H1 (cell line): Measurements from ENCODE around the gene CKLF. TPM values are rescaled to one million over a fixed set of nuclear protein-coding genes. Genes with fewer than 3 reads are reported as not detected.

Source experiments
- CTCF ChIA-PET: fragments of 300-600 bp; sonication (Branson Sonifier 250); formaldehyde crosslinking; loops from one replicate; lab custom pipeline; 2021; ENCODE audit not compliant: partially characterized antibody; lab: Charles Lee
- POLR2A ChIA-PET: fragments of 300-600 bp; sonication (Branson Sonifier 250); formaldehyde crosslinking; loops from one replicate; lab custom pipeline; 2021; ENCODE audit warnings: inconsistent platforms; ENCODE audit not compliant: partially characterized antibody; lab: Charles Lee
- DNase-seq, 2 experiments: peaks; one replicate each; pipeline versions ENCODE4 v3.0.0 to v3.0.0-alpha.2; 2010 to 2022; ENCODE audit warnings: low spot score in 2 of 2, low read depth in 1 of 2, mixed read lengths in 1 of 2
- FAIRE-seq: peaks from 2 replicates; lab custom pipeline; 2011; peaks lifted over from hg19 to GRCh38; lab: Jason Lieb, UNC
- H2AFZ ChIP-seq: 2 replicates; pipeline ENCODE4 v1.8.1; 2012; ENCODE audit warnings: low read length, inconsistent platforms
- H2AK5ac ChIP-seq: 2 replicates; pipeline ENCODE4 v1.6.1; 2013; ENCODE audit warnings: low read depth, low read length
- H2BK120ac ChIP-seq: replicated peaks from 2 replicates; pipeline ENCODE3; 2013; ENCODE audit warnings: low read depth, low read length, inconsistent platforms
- H2BK12ac ChIP-seq: 2 replicates; pipeline ENCODE4 v1.6.1; 2013; ENCODE audit warnings: low read depth, low read length
- H2BK15ac ChIP-seq: 2 replicates; pipeline ENCODE4 v1.6.1; 2013; ENCODE audit warnings: low read length
- H2BK20ac ChIP-seq: 2 replicates; pipeline ENCODE4 v1.6.1; 2013; ENCODE audit warnings: low read length
- H2BK5ac ChIP-seq: 2 replicates; pipeline ENCODE4 v1.6.1; 2013; ENCODE audit warnings: low read depth, low read length
- H3K14ac ChIP-seq: 2 replicates; pipeline ENCODE4 v1.6.1; 2013; ENCODE audit warnings: inconsistent platforms; ENCODE audit not compliant: insufficient read length
- H3K18ac ChIP-seq: 2 replicates; pipeline ENCODE4 v1.6.1; 2013; ENCODE audit warnings: low read length; ENCODE audit errors: extremely low read depth
- H3K23ac ChIP-seq: 2 replicates; pipeline ENCODE4 v1.6.1; 2013; ENCODE audit warnings: inconsistent platforms; ENCODE audit not compliant: insufficient read length
- H3K23me2 ChIP-seq: 2 replicates; pipeline ENCODE4 v1.6.1; 2013; ENCODE audit warnings: low read depth, low read length
- H3K27ac ChIP-seq: 2 replicates; pipeline ENCODE4 v1.6.1; 2011; ENCODE audit warnings: low read depth, low read length, inconsistent platforms
- H3K27me3 ChIP-seq, 4 experiments: replicated peaks in 1 of 4; 1 replicate in 1 of 4; 2 replicates in 3 of 4; pipeline versions ENCODE4 v1.6.1 to v1.8.1; 2011 to 2013; ENCODE audit warnings: low read length in 3 of 4, mild to moderate bottlenecking in 3 of 4, inconsistent platforms in 2 of 4, mixed read lengths in 2 of 4, moderate library complexity in 1 of 4; ENCODE audit not compliant: control insufficient read depth in 3 of 4, insufficient read depth in 3 of 4; ENCODE audit errors: extremely low read depth in 1 of 4
- H3K36me3 ChIP-seq, 4 experiments: 2 replicates each; pipeline versions ENCODE4 v1.6.1 to v1.8.1; 2011 to 2013; ENCODE audit warnings: mild to moderate bottlenecking in 4 of 4, low read length in 3 of 4, moderate library complexity in 2 of 4, control low read depth in 1 of 4, inconsistent platforms in 1 of 4; ENCODE audit not compliant: insufficient read depth in 4 of 4, control insufficient read depth in 2 of 4
- H3K4ac ChIP-seq: replicated peaks from 2 replicates; pipeline ENCODE3; 2013; ENCODE audit warnings: low read length, low read depth, mixed read lengths, inconsistent platforms; ENCODE audit not compliant: insufficient read length
- H3K4me1 ChIP-seq, 4 experiments: replicated peaks in 1 of 4; 1 replicate in 1 of 4; 2 replicates in 3 of 4; pipeline versions ENCODE4 v1.6.1 to v1.8.1; 2011 to 2013; ENCODE audit warnings: low read length in 3 of 4, inconsistent platforms in 2 of 4, mixed read lengths in 1 of 4; ENCODE audit not compliant: insufficient read depth in 4 of 4, control insufficient read depth in 3 of 4
- H3K4me2 ChIP-seq, 2 experiments: 2 replicates each; pipeline versions ENCODE4 v1.6.1 to v1.8.1; 2011 to 2013; ENCODE audit warnings: low read depth in 2 of 2, low read length in 2 of 2, control low read depth in 1 of 2, inconsistent platforms in 1 of 2, mild to moderate bottlenecking in 1 of 2; ENCODE audit not compliant: insufficient read depth in 1 of 2
- H3K4me3 ChIP-seq, 4 experiments: fragments of 200-600, 300-600 bp in 1 of 4; sonication (generic), shearing (Covaris generic), sonication (Bioruptor Twin) in 1 of 4; 2 replicates each; pipeline versions ENCODE4 v1.5.1 to v1.8.1; 2011 to 2016; ENCODE audit warnings: low read length in 4 of 4, low read depth in 3 of 4, control low read depth in 2 of 4, inconsistent platforms in 2 of 4, mild to moderate bottlenecking in 2 of 4, mixed read lengths in 1 of 4, moderate library complexity in 1 of 4; ENCODE audit not compliant: insufficient read depth in 2 of 4; ENCODE audit errors: extremely low read depth in 1 of 4
- H3K56ac ChIP-seq: replicated peaks from 2 replicates; pipeline ENCODE3; 2013; ENCODE audit warnings: low read depth, mild to moderate bottlenecking, mixed read lengths, low read length, inconsistent platforms; ENCODE audit not compliant: insufficient read length
- H3K79me1 ChIP-seq: 2 replicates; pipeline ENCODE4 v1.6.1; 2013; ENCODE audit warnings: low read depth, low read length, control low read depth
- H3K79me2 ChIP-seq, 2 experiments: 2 replicates each; pipeline versions ENCODE4 v1.6.1 to v1.8.1; 2012 to 2013; ENCODE audit warnings: low read length in 2 of 2, mild to moderate bottlenecking in 2 of 2, inconsistent platforms in 1 of 2; ENCODE audit not compliant: insufficient read depth in 2 of 2, control insufficient read depth in 1 of 2
- H3K9ac ChIP-seq, 4 experiments: replicated peaks in 1 of 4; 1 replicate in 1 of 4; 2 replicates in 3 of 4; pipeline versions ENCODE4 v1.6.1 to v1.8.1; 2011 to 2013; ENCODE audit warnings: low read depth in 3 of 4, low read length in 3 of 4, control low read depth in 2 of 4, mild to moderate bottlenecking in 2 of 4, moderate library complexity in 2 of 4, inconsistent platforms in 1 of 4; ENCODE audit errors: extremely low read depth in 1 of 4
- H3K9me3 ChIP-seq, 2 experiments: 2 replicates each; pipeline versions ENCODE4 v1.6.1 to v1.8.1; 2012 to 2013; ENCODE audit warnings: mild to moderate bottlenecking in 2 of 2, moderate library complexity in 2 of 2, control low read depth in 1 of 2, inconsistent platforms in 1 of 2, low read depth in 1 of 2, low read length in 1 of 2, mixed read lengths in 1 of 2; ENCODE audit not compliant: insufficient read depth in 2 of 2
- H4K20me1 ChIP-seq, 2 experiments: replicated peaks in 1 of 2; 2 replicates each; pipeline versions ENCODE3 to v1.8.1; 2011 to 2013; ENCODE audit warnings: inconsistent platforms in 2 of 2, low read length in 2 of 2, mild to moderate bottlenecking in 1 of 2; ENCODE audit not compliant: insufficient read depth in 2 of 2, control insufficient read depth in 1 of 2
- H4K5ac ChIP-seq: 2 replicates; pipeline ENCODE4 v1.6.1; 2013; ENCODE audit warnings: low read length, low read depth, mixed read lengths, inconsistent platforms; ENCODE audit not compliant: insufficient read length
- H4K8ac ChIP-seq: 2 replicates; pipeline ENCODE4 v1.8.0; 2013; ENCODE audit warnings: mild to moderate bottlenecking, moderate library complexity, low read length, inconsistent platforms; ENCODE audit not compliant: insufficient read depth; ENCODE audit errors: extremely low read depth
- H4K91ac ChIP-seq: replicated peaks from 2 replicates; pipeline ENCODE3; 2013; ENCODE audit warnings: low read length, mixed read lengths, inconsistent platforms; ENCODE audit not compliant: insufficient read length
- ASH2L ChIP-seq: fragments of 200-600, 300-600 bp; sonication (generic); IDR thresholded peaks from one replicate; pipeline ENCODE4 v1.7.1; 2017; ENCODE audit warnings: low read length
- CBX5 ChIP-seq: fragments of 300-800, 300-1000 bp; sonication (generic); IDR thresholded peaks from 2 replicates; pipeline ENCODE4 v1.7.1; 2016; ENCODE audit warnings: antibody characterized with exemption, low read length, low read depth
- CBX8 ChIP-seq: fragments of 300-800, 300-1000 bp; sonication (generic); IDR thresholded peaks from 2 replicates; pipeline ENCODE4 v1.7.1; 2016; ENCODE audit warnings: low read depth, low read length, borderline replicate concordance
- CEBPB ChIP-seq: IDR thresholded peaks from 2 replicates; pipeline ENCODE4 v1.6.1; 2012; ENCODE audit warnings: low read depth, low read length
- CREB1 ChIP-seq: IDR thresholded peaks from 2 replicates; pipeline ENCODE4 v1.6.1; 2012; ENCODE audit warnings: inconsistent platforms
- FOSL1 ChIP-seq: IDR thresholded peaks from 2 replicates; pipeline ENCODE4 v1.6.1; 2011; ENCODE audit warnings: mild to moderate bottlenecking, low read depth, low read length, moderate library complexity; ENCODE audit not compliant: insufficient read depth
- JUND ChIP-seq: IDR thresholded peaks from 2 replicates; pipeline ENCODE4 v1.6.1; 2011; ENCODE audit warnings: mild to moderate bottlenecking, improper control_type of control experiment, low read length
- MAX ChIP-seq: IDR thresholded peaks from 2 replicates; pipeline ENCODE4 v1.6.1; 2012; ENCODE audit warnings: inconsistent platforms
- POU5F1 ChIP-seq: IDR thresholded peaks from 2 replicates; pipeline ENCODE4 v1.6.1; 2011; ENCODE audit warnings: low read depth, mild to moderate bottlenecking, low read length, moderate library complexity
- SIRT6 ChIP-seq: IDR thresholded peaks from one replicate; pipeline ENCODE4 v1.7.1; 2012; ENCODE audit warnings: low read length, inconsistent platforms
- TAF7 ChIP-seq: optimal IDR thresholded peaks from 2 replicates; pipeline ENCODE3; 2011; ENCODE audit warnings: low read depth, mild to moderate bottlenecking, inconsistent platforms, low read length, moderate library complexity, borderline replicate concordance
- WGBS, 2 experiments: shearing (Covaris generic) in 1 of 2; methylation state at CpG; one replicate each; pipeline versions ENCODE4 v1.1.6 to v1.1.7; 2013 to 2015; ENCODE audit warnings: low lambda C conversion rate in 2 of 2, mixed read lengths in 2 of 2, inconsistent platforms in 1 of 2, low coverage in 1 of 2, missing lambda C conversion rate in 1 of 2; ENCODE audit not compliant: insufficient replicate concordance in 2 of 2, insufficient coverage in 1 of 2, insufficient read length in 1 of 2; ENCODE audit errors: extremely low coverage in 1 of 2, missing lambda C conversion rate in 1 of 2; 5-methylcytosine and 5-hydroxymethylcytosine counted together
- polyA plus RNA-seq, 7 experiments: library from polyadenylated mRNA; depleted of rRNA in 3 of 7; stranded (reverse) in 5 of 7; unstranded in 2 of 7; fragments of >200 nt in 5 of 7; fragments of 200-250 nt in 2 of 7; gene quantifications; 1 replicate in 5 of 7; 2 replicates in 1 of 7; 4 replicates in 1 of 7; pipeline versions ENCODE4 v1.2.1 to v1.2.3, GENCODE V29; 2011 to 2013; ENCODE audit warnings: missing spikeins in 2 of 7, mixed read lengths in 2 of 7
- total RNA-seq: library from RNA; stranded (reverse); fragmentation: NEBNext Ultra II Directional; extraction: Animal tissue kit (Norgen Biotek cat#: 25700); gene quantifications from 2 replicates; pipeline ENCODE4 v1.2.1, GENCODE V29; 2021

The CKLF gene
- total and polyA plus RNA-seq, 2 of the 8 experiments (the other 6 are each of a cell fraction or from before 2014, with no cell fraction given), result 21.1 to 63.5 TPM

GRCh38 chr16:66523861-66524354 lies 28.5 kb upstream of the CKLF start:
- ChIA-PET CTCF (interaction anchor here (0.6 to 3.2 kb wide), 7 partner anchors 8 to 230 kb away, joined by 3 to 8 read pairs (median 4); partner anchors contain the start of gene CKLF), POLR2A (interaction anchor here (1.4 kb wide), 1 partner anchor 18 kb away, joined by 3 read pairs; no protein-coding TSS in a partner anchor)
- DNase-seq (no peak), FAIRE-seq (no peak)
- Histone ChIP-seq H3K23me2 (no peaks in the 10 kb centered on the region), H3K27ac (no peak overlapping the region), H3K18ac (no peak overlapping the region), H3K79me1 (no peaks in the 10 kb centered on the region), H3K9me3 (no peaks in the 10 kb centered on the region), H3K14ac (no peak overlapping the region), H3K27me3 (no peaks in the 10 kb centered on the region), H3K4me2 (no peak overlapping the region), H2AK5ac (no peak overlapping the region), H3K4me1 (no peaks in the 10 kb centered on the region), H3K79me2 (no peaks in the 10 kb centered on the region), H2BK120ac (no peak overlapping the region), H4K8ac (no peak overlapping the region), H4K91ac (no peak overlapping the region), H3K4me3 (no peak overlapping the region), H3K36me3 (no peaks in the 10 kb centered on the region), H2BK12ac (no peak overlapping the region), H2BK20ac (no peak overlapping the region), H4K20me1 (no peaks in the 10 kb centered on the region), H2BK5ac (no peak overlapping the region), H3K9ac (no peak overlapping the region), H4K5ac (no peak overlapping the region), H3K56ac (no peak overlapping the region), H2AFZ (no peak overlapping the region), H2BK15ac (no peak overlapping the region), H3K4ac (no peak overlapping the region), H3K23ac (no peak overlapping the region)
- WGBS, 2 experiments, result 91% methylated on average over 9 of the region's 9 CpGs; no CpG with 5 or more reads in 1 of the 2 experiments
- TF ChIP-seq TAF7, result no peak
- no peak for TF ChIP-seq MAX
- TF ChIP-seq FOSL1, result no peak
- TF ChIP-seq JUND, result no peak
- no peak for TF ChIP-seq SIRT6
- no peak for TF ChIP-seq CBX5
- no peak for TF ChIP-seq POU5F1
- no peak for TF ChIP-seq CEBPB
- no peak for TF ChIP-seq ASH2L
- TF ChIP-seq CREB1, result no peak
- no peak for TF ChIP-seq CBX8
